Gastroesophageal sphincter (tissue), 4 donors: ENCODE data around the gene MESP2. TPM values are rescaled to one million over a fixed set of nuclear protein-coding genes. Genes with fewer than 3 reads are reported as not detected.
"Not testable (repeated sequence)": the region's sequence is repeated elsewhere in the genome, so short reads cannot be mapped to it uniquely, and the experiment has no call there.

Experiments
- ATAC-seq: fragments of 150-250 bp; one replicate; pipeline ENCODE4 v1.9.1; 2016; ENCODE audit warnings: mild to moderate bottlenecking, moderate library complexity
- H3K27ac ChIP-seq, 4 donors: fragments of 200-600 bp; sonication (generic) in 3 of 4; 1 replicate in 3 of 4; 2 replicates in 1 of 4; pipeline ENCODE4 v1.5.1; 2016 to 2019
- H3K27me3 ChIP-seq: fragments of 200-600 bp; sonication (generic); one replicate; pipeline ENCODE4 v1.5.1; 2019
- H3K36me3 ChIP-seq, 2 donors: fragments of 200-600 bp; sonication (generic); one replicate each; pipeline ENCODE4 v1.5.1; 2019; ENCODE audit warnings: control low read depth in 1 of 2
- H3K4me1 ChIP-seq, 3 donors: fragments of 200-600 bp; sonication (generic); 1 replicate in 2 of 3; 2 replicates in 1 of 3; pipeline ENCODE4 v1.5.1; 2016 to 2019; ENCODE audit warnings: control low read depth in 2 of 3
- H3K4me3 ChIP-seq, 2 donors: fragments of 200-600 bp; sonication (generic); one replicate each; pipeline ENCODE4 v1.5.1; 2019; ENCODE audit warnings: mild to moderate bottlenecking in 1 of 2, moderate library complexity in 1 of 2
- H3K9me3 ChIP-seq, 3 donors: fragments of 200-600 bp; sonication (generic); one replicate each; pipeline ENCODE4 v1.5.1; 2017 to 2019; ENCODE audit warnings: control low read depth in 2 of 3
- EP300 ChIP-seq: sonication (generic); formaldehyde crosslinking; IDR thresholded peaks from one replicate; pipeline ENCODE4 v1.6.1; 2017; ENCODE audit warnings: antibody characterized with exemption, mild to moderate bottlenecking
- POLR2A ChIP-seq, 2 donors: fragments of 450-650 bp; IDR thresholded peaks; one replicate each; pipeline ENCODE4 v1.6.1; 2017; ENCODE audit warnings: antibody characterized with exemption in 2 of 2, mild to moderate bottlenecking in 2 of 2, moderate library complexity in 1 of 2
- POLR2AphosphoS5 ChIP-seq: sonication (generic); formaldehyde crosslinking; IDR thresholded peaks from one replicate; pipeline ENCODE4 v1.6.1; 2017; ENCODE audit warnings: antibody characterized with exemption
- WGBS, 2 donors: methylation state at CpG; one replicate each; pipeline ENCODE4 v1.1.5; 2018; ENCODE audit warnings: low coverage in 1 of 2; 5-methylcytosine and 5-hydroxymethylcytosine counted together
- total RNA-seq, 4 donors: library from RNA; depleted of rRNA; stranded (reverse); fragments of >200 nt; gene quantifications; one replicate each; pipeline ENCODE4 v1.1.0, GENCODE V29; 2016
- TF ChIP-seq, protein P1 (sequence below), 4 experiments: fragments of 200-600 bp in 2 of 4; fragments of 450-650 bp in 2 of 4; sonication (generic) in 1 of 4; IDR thresholded peaks; one replicate each; pipeline ENCODE4 v1.5.1; 2017 to 2019; ENCODE audit warnings: antibody characterized with exemption in 4 of 4, mild to moderate bottlenecking in 2 of 4, moderate library complexity in 2 of 4

The MESP2 gene
- total RNA-seq, 4 donors from 2014 or later, result not detected

GRCh38 chr15:89785774-89786140, 9.6 kb downstream of the MESP2 start:
- Histone ChIP-seq H3K4me3 (no peak overlapping the region), H3K9me3 (peaks cover 0 to 8% (median 0%) of the 10 kb centered on the region in 3 donors), H3K4me1 (no peaks in the 10 kb centered on the region), H3K36me3 (no peaks in the 10 kb centered on the region), H3K27me3 (no peaks in the 10 kb centered on the region), H3K27ac (no peak overlapping the region)
- no peak for TF ChIP-seq POLR2A (IDR thresholded peaks at IDR 0.05)
- no peak for TF ChIP-seq EP300
- TF ChIP-seq, protein P1, sequence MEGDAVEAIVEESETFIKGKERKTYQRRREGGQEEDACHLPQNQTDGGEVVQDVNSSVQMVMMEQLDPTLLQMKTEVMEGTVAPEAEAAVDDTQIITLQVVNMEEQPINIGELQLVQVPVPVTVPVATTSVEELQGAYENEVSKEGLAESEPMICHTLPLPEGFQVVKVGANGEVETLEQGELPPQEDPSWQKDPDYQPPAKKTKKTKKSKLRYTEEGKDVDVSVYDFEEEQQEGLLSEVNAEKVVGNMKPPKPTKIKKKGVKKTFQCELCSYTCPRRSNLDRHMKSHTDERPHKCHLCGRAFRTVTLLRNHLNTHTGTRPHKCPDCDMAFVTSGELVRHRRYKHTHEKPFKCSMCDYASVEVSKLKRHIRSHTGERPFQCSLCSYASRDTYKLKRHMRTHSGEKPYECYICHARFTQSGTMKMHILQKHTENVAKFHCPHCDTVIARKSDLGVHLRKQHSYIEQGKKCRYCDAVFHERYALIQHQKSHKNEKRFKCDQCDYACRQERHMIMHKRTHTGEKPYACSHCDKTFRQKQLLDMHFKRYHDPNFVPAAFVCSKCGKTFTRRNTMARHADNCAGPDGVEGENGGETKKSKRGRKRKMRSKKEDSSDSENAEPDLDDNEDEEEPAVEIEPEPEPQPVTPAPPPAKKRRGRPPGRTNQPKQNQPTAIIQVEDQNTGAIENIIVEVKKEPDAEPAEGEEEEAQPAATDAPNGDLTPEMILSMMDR (IDR thresholded peaks at IDR 0.05), result no peak
- TF ChIP-seq POLR2AphosphoS5, result no peak
- no peak for ATAC-seq

DNA sequence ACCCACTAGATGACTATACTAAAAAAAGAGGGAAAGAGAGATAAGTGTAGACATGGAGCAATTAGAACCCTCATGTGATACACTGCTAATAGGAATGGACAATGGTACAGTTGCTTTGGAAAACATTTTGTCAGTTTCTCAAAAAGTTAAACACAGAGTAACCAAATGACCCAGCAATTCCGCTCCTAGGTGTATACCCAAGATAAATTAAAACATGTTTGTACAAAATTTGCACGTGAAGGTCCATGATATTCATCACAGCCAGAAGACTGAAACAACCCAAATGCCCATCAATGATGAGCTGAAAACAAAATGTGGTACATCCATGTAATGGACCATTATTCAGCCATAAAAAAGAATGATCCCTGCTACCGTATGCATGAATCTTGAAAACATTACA, 11.8 kb downstream of the MESP2 start:
- no peak for ATAC-seq
- no peaks in the 10 kb centered on the region for H3K4me1 ChIP-seq
- no peaks in the 10 kb centered on the region for H3K27me3 ChIP-seq
- WGBS, 2 donors, result 87 to 88% methylated on average over 3 of the region's 3 CpGs
- TF ChIP-seq POLR2AphosphoS5, result no peak
- TF ChIP-seq EP300, result no peak
- TF ChIP-seq, protein P1 (IDR thresholded peaks at IDR 0.05), result no peak
- no peak for TF ChIP-seq POLR2A (IDR thresholded peaks at IDR 0.05)
- H3K9me3 ChIP-seq, result peaks cover 0 to 8% (median 0%) of the 10 kb centered on the region in 3 donors
- no peak overlapping the region for H3K27ac ChIP-seq
- no peak overlapping the region for H3K4me3 ChIP-seq
- no peaks in the 10 kb centered on the region for H3K36me3 ChIP-seq

- H3K4me3 ChIP-seq, H3K27ac ChIP-seq, H3K27me3 ChIP-seq, H3K4me1 ChIP-seq, ATAC-seq, H3K9me3 ChIP-seq, H3K36me3 ChIP-seq: not testable (repeated sequence)
- WGBS, 2 donors, result 93 to 97% methylated on average over 3 to 4 of the region's 4 CpGs
These were observed 12.5 kb downstream of the MESP2 start for GRCh38 chr15:89788585-89788984.

- Histone ChIP-seq H3K27ac (no peak overlapping the region), H3K27me3 (no peaks in the 10 kb centered on the region), H3K4me3 (no peak overlapping the region), H3K4me1 (no peaks in the 10 kb centered on the region), H3K36me3 (no peaks in the 10 kb centered on the region), H3K9me3 (peaks cover 0 to 8% (median 0%) of the 10 kb centered on the region in 3 donors)
- 70 to 83% methylated on average over 8 of the region's 10 CpGs for WGBS, 2 donors
- TF ChIP-seq, protein P1 (IDR thresholded peaks at IDR 0.05), result no peak
- TF ChIP-seq EP300 (no peak), POLR2AphosphoS5 (no peak), POLR2A (IDR thresholded peaks at IDR 0.05) (no peak)
- no peak for ATAC-seq
These were observed 14.1 kb downstream of the MESP2 start for GRCh38 chr15:89790206-89790605.

GRCh38 chr15:89790661-89791060, 14.5 kb downstream of the MESP2 start:
- no peaks in the 10 kb centered on the region for H3K4me1 ChIP-seq
- TF ChIP-seq, protein P1 (IDR thresholded peaks at IDR 0.05), result no peak
- TF ChIP-seq POLR2A (IDR thresholded peaks at IDR 0.05) (no peak), POLR2AphosphoS5 (no peak)
- WGBS, 2 donors, result 91 to 100% methylated on average over 3 to 15 of the region's 16 CpGs
- H3K4me3 ChIP-seq, result no peak overlapping the region
- H3K27me3 ChIP-seq, result no peaks in the 10 kb centered on the region
- no peak overlapping the region for H3K27ac ChIP-seq
- no peak for ATAC-seq
- peaks cover 0 to 8% (median 0%) of the 10 kb centered on the region in 3 donors for H3K9me3 ChIP-seq
- H3K36me3 ChIP-seq, result no peaks in the 10 kb centered on the region
